ENCODE data around the gene PCDHGA4. TPM values are rescaled to one million over a fixed set of nuclear protein-coding genes. Genes with fewer than 3 reads are reported as not detected.
A peak's percentile ranks its signal among the peaks of the same experiment; 100 is the strongest.
"Not testable (repeated sequence)": the region's sequence is repeated elsewhere in the genome, so short reads cannot be mapped to it uniquely, and the experiment has no call there.

PCDHGA4 gene
- total RNA-seq, 1 experiment from 2014 or later, result 2.6 TPM

DNA sequence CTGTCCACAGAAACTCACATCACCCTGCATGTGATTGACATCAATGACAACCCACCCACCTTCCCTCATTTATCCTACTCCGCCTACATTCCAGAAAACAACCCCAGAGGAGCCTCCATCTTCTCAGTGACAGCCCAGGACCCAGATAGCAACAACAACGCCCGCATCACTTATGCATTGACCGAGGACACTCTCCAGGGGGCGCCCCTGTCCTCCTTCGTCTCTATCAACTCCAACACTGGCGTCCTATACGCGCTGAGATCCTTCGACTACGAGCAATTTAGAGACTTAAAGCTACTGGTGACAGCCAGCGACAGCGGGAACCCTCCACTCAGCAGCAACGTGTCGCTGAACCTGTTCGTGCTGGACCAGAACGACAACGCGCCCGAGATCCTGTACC is 9.5 kb upstream of the PCDHGA4 start:
- H3K36me3 Mint-ChIP-seq (ENCODE audit: insufficient read depth in 1 of 3, low read depth in 3 of 3), result peaks cover 15 to 43% (median 21%) of the 10 kb centered on the region in 3 experiments
- H3K27ac Mint-ChIP-seq, result no peak overlapping the region
- H3K56ac ChIP-seq (ENCODE audit: insufficient read length, low read depth, low read length), result no peak overlapping the region

DNA sequence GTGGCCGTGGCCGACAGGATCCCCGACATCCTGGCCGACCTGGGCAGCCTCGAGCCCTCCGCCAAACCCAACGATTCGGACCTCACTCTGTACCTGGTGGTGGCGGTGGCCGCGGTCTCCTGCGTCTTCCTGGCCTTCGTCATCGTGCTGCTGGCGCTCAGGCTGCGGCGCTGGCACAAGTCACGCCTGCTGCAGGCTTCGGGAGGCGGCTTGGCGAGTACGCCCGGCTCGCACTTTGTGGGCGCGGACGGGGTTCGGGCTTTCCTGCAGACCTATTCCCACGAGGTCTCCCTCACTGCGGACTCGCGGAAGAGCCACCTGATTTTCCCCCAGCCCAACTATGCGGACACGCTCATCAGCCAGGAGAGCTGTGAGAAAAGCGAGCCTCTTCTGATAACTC is 8.8 kb upstream of the PCDHGA4 start:
- not testable (repeated sequence) for H2BK12ac ChIP-seq (ENCODE audit: insufficient read length, low read depth, low read length); H2BK20ac ChIP-seq (ENCODE audit: low read depth, low read length, poor library complexity, severe bottlenecking); H4K91ac ChIP-seq (ENCODE audit: insufficient read length, low read depth, low read length); H3K23me2 ChIP-seq (ENCODE audit: insufficient read length, low read depth, low read length, poor library complexity, severe bottlenecking); H2AFZ ChIP-seq (ENCODE audit: low read length); H2BK15ac ChIP-seq (ENCODE audit: low read depth, low read length); H3K27me3 Mint-ChIP-seq (ENCODE audit: low read depth); H3K9ac ChIP-seq (ENCODE audit: extremely low read depth, insufficient read length, low read length); H3T11ph ChIP-seq (ENCODE audit: low read length); H3K79me1 ChIP-seq (ENCODE audit: insufficient read depth, low read depth, low read length, poor library complexity, severe bottlenecking); H3K27me3 ChIP-seq (ENCODE audit: insufficient read depth, low read length); H3K4me2 ChIP-seq (ENCODE audit: insufficient read depth, insufficient read length, low read length); H3K79me2 ChIP-seq (ENCODE audit: insufficient read depth, low read length); H3K4me3 Mint-ChIP-seq; H4K5ac ChIP-seq (ENCODE audit: insufficient read length, low read depth, low read length); H3K14ac ChIP-seq (ENCODE audit: insufficient read depth, low read length); H3K27ac ChIP-seq (ENCODE audit: insufficient read length, low read depth, low read length); H3K4ac ChIP-seq (ENCODE audit: low read depth, low read length); H3K56ac ChIP-seq (ENCODE audit: insufficient read length, low read depth, low read length); H2AK5ac ChIP-seq (ENCODE audit: insufficient read length, low read length); H3K18ac ChIP-seq (ENCODE audit: insufficient read length, low read depth, low read length); H2BK5ac ChIP-seq (ENCODE audit: insufficient read length, low read length); H3K4me1 ChIP-seq (ENCODE audit: insufficient read depth, low read length); H4K20me1 ChIP-seq (ENCODE audit: control insufficient read depth, insufficient read depth, insufficient read length); H2BK120ac ChIP-seq (ENCODE audit: low read depth, low read length, poor library complexity, severe bottlenecking); H3K27ac Mint-ChIP-seq; H4K8ac ChIP-seq (replicated peaks; ENCODE audit: insufficient read length, low read depth, low read length); DNase-seq; H3K23ac ChIP-seq (ENCODE audit: insufficient read length, low read depth, low read length)
- Mint-ChIP-seq H3K9me3 (peaks cover 55 to 70% of the 10 kb centered on the region in 2 experiments), H3K4me1 (peaks cover 6 to 11% of the 10 kb centered on the region in 2 experiments), H3K36me3 (ENCODE audit: insufficient read depth in 1 of 3, low read depth in 3 of 3) (peaks cover 14 to 45% (median 24%) of the 10 kb centered on the region in 3 experiments)
- peaks cover 13% of the 10 kb centered on the region for H3K9me3 ChIP-seq (ENCODE audit: control insufficient read depth, low read depth, low read length)
- no CpG with 5 or more reads among the region's 35 CpGs for WGBS (ENCODE audit: extremely low coverage, insufficient read length, low lambda C conversion rate)

More for the DNA sequence above, 9.5 kb upstream of the PCDHGA4 start:
- Histone ChIP-seq H2AK5ac (ENCODE audit: insufficient read length, low read length) (no peak overlapping the region), H3K9me3 (ENCODE audit: control insufficient read depth, low read depth, low read length) (peaks cover 12% of the 10 kb centered on the region), H4K5ac (ENCODE audit: insufficient read length, low read depth, low read length) (no peak overlapping the region), H4K91ac (ENCODE audit: insufficient read length, low read depth, low read length) (no peak overlapping the region), H2BK12ac (ENCODE audit: insufficient read length, low read depth, low read length) (no peak overlapping the region), H3K79me1 (ENCODE audit: insufficient read depth, low read depth, low read length, poor library complexity, severe bottlenecking) (no peaks in the 10 kb centered on the region), H3K4me1 (ENCODE audit: insufficient read depth, low read length) (no peaks in the 10 kb centered on the region), H3K18ac (ENCODE audit: insufficient read length, low read depth, low read length) (no peak overlapping the region), H3K14ac (ENCODE audit: insufficient read depth, low read length) (no peak overlapping the region), H3K9ac (ENCODE audit: extremely low read depth, insufficient read length, low read length) (no peak overlapping the region), H2BK5ac (ENCODE audit: insufficient read length, low read length) (no peak overlapping the region), H3K79me2 (ENCODE audit: insufficient read depth, low read length) (no peaks in the 10 kb centered on the region), H2BK20ac (ENCODE audit: low read depth, low read length, poor library complexity, severe bottlenecking) (no peak overlapping the region), H2BK15ac (ENCODE audit: low read depth, low read length) (no peak overlapping the region), H3K27ac (ENCODE audit: insufficient read length, low read depth, low read length) (no peak overlapping the region), H3K23me2 (ENCODE audit: insufficient read length, low read depth, low read length, poor library complexity, severe bottlenecking) (peaks cover 4% of the 10 kb centered on the region), H3K4me2 (ENCODE audit: insufficient read depth, insufficient read length, low read length) (no peak overlapping the region), H4K8ac (replicated peaks; ENCODE audit: insufficient read length, low read depth, low read length) (no peak overlapping the region), H3T11ph (ENCODE audit: low read length) (no peak overlapping the region), H3K4ac (ENCODE audit: low read depth, low read length) (no peak overlapping the region), H4K20me1 (ENCODE audit: control insufficient read depth, insufficient read depth, insufficient read length) (no peaks in the 10 kb centered on the region), H3K23ac (ENCODE audit: insufficient read length, low read depth, low read length) (no peak overlapping the region), H2AFZ (ENCODE audit: low read length) (no peak overlapping the region), H2BK120ac (ENCODE audit: low read depth, low read length, poor library complexity, severe bottlenecking) (no peak overlapping the region), H3K27me3 (ENCODE audit: insufficient read depth, low read length) (no peaks in the 10 kb centered on the region)
- no CpG with 5 or more reads among the region's 20 CpGs for WGBS (ENCODE audit: extremely low coverage, insufficient read length, low lambda C conversion rate)
- peaks cover 5% of the 10 kb centered on the region for H3K27me3 Mint-ChIP-seq (ENCODE audit: low read depth)
- H3K4me1 Mint-ChIP-seq, result peaks cover 4 to 9% of the 10 kb centered on the region in 2 experiments
- no peak overlapping the region for H3K4me3 Mint-ChIP-seq
- TF ChIP-seq CTCF (conservative IDR thresholded peaks at IDR 0.05), result peak; percentile 29; the same call in 2 of the 3 replicates
- no peak for DNase-seq
- H3K9me3 Mint-ChIP-seq, result peaks cover 55 to 67% of the 10 kb centered on the region in 2 experiments

Measured in H9 (cell line).